Mononuclear cell (primary cell): ENCODE results near the gene MICAL2. TPM values are rescaled to one million over a fixed set of nuclear protein-coding genes. Genes with fewer than 3 reads are reported as not detected.

Experiments
- total RNA-seq: library from RNA; depleted of rRNA; stranded (reverse); fragments of >200 nt; gene quantifications from one replicate; pipeline ENCODE4 v1.2.3, GENCODE V29; 2012

The MICAL2 gene
- total RNA-seq, 1 donor = 14.5 TPM

Other genes starting within 250 kb of the MICAL2 start
- 0.73 TPM for gene DKK3, start 102.0 kb upstream of the MICAL2 start, total RNA-seq